Gastroesophageal sphincter (tissue), 3 donors: Measurements from ENCODE around the gene ADGRG3.

Experiments used
- EP300 ChIP-seq: sonication (generic); formaldehyde crosslinking; IDR thresholded peaks from one replicate; pipeline ENCODE4 v1.6.1; 2017; ENCODE audit warnings: antibody characterized with exemption, mild to moderate bottlenecking
- POLR2A ChIP-seq, 2 donors: fragments of 450-650 bp; IDR thresholded peaks; one replicate each; pipeline ENCODE4 v1.6.1; 2017; ENCODE audit warnings: antibody characterized with exemption in 2 of 2, mild to moderate bottlenecking in 2 of 2, moderate library complexity in 1 of 2
- POLR2AphosphoS5 ChIP-seq: sonication (generic); formaldehyde crosslinking; IDR thresholded peaks from one replicate; pipeline ENCODE4 v1.6.1; 2017; ENCODE audit warnings: antibody characterized with exemption
- TF ChIP-seq, protein P1 (sequence below), 4 experiments: fragments of 200-600 bp in 2 of 4; fragments of 450-650 bp in 2 of 4; sonication (generic) in 1 of 4; IDR thresholded peaks; one replicate each; pipeline ENCODE4 v1.5.1; 2017 to 2019; ENCODE audit warnings: antibody characterized with exemption in 4 of 4, mild to moderate bottlenecking in 2 of 4, moderate library complexity in 2 of 4

DNA sequence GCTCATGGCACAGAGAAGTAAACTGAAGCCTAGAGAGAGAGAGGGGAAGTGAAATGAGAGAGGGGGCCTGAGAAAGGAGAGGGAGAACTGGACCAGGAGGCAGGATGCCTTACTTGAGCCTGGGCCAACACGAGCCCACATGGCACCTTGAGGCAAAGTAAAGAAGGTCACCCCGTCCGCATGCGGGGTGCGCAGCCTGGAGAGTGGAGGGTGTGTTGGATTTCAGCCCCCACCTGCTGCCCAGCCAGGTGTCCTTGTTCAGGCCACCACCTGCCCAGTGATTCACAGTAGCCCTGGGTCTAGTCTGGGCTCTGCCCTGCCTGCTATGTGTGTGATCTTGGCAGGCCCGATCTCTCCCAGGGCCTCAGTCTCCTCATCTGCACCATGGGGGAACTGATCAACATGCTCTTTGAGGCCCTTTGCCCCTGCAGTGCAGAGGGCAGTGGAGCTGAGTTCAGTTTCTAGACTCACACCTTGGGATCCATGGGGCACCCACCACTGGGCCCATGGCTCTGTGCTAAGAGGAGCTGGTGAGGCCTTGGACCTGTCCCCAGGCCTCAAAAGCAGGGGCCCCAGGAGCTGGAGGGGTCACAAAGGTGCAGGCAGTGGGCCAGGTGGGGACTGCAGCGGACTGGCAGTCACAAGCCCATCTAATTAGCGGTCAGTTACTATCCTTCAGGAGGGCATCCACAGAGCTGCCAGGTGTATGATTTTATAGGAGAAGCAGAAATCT is 16.7 kb downstream of the ADGRG3 start:
- TF ChIP-seq POLR2A (IDR thresholded peaks at IDR 0.05) (no peak), EP300 (no peak), POLR2AphosphoS5 (no peak)
- TF ChIP-seq, protein P1, sequence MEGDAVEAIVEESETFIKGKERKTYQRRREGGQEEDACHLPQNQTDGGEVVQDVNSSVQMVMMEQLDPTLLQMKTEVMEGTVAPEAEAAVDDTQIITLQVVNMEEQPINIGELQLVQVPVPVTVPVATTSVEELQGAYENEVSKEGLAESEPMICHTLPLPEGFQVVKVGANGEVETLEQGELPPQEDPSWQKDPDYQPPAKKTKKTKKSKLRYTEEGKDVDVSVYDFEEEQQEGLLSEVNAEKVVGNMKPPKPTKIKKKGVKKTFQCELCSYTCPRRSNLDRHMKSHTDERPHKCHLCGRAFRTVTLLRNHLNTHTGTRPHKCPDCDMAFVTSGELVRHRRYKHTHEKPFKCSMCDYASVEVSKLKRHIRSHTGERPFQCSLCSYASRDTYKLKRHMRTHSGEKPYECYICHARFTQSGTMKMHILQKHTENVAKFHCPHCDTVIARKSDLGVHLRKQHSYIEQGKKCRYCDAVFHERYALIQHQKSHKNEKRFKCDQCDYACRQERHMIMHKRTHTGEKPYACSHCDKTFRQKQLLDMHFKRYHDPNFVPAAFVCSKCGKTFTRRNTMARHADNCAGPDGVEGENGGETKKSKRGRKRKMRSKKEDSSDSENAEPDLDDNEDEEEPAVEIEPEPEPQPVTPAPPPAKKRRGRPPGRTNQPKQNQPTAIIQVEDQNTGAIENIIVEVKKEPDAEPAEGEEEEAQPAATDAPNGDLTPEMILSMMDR (IDR thresholded peaks at IDR 0.05), result no peak
